SHP77 (cell line): Measurements from ENCODE around the gene SORCS3.

Experiments
- DNase-seq, 2 experiments: peaks; one replicate each; lab custom pipeline; 2025; lab: John Stamatoyannopoulos, UW

Gene SORCS3

DNA sequence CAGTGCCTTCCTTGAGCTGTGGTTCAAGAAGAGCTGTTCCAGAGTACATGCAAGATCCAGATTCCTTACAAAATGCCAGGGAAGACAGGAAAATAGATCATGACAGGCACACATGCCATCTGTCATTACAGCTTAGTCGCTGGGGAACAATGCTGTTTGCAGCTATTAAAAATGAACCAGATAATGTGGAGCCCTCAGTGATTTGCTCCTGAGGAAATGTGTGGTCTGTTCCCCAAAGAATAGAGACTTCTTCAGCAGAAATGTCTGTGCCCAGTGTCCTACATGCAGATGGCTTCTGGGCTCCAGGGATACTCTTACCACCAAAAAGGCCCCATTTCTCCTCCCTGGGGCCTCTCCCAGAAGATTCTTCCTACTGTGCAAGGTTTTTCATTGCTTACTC, 627.9 kb downstream of the SORCS3 start:
- DNase-seq: no peak

DNA sequence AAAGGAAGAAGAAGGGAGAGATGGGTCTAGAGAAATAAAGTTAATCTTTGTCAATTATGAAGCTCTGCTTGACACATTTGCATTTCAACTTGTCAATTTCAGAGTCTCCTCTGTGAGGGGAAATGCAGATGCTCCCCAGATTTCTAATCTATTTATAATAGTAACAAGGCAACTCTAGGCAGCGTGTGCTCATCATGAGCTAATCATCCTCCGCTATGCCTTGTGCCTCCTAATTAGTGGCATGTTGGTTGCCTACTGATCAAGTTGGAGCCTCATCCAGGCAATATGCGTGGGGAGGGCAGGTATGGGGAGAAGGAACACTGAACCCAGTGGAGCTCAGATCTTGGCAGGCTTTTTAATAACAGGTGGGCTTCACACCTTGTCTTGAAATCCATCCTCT, 628.6 kb downstream of the SORCS3 start:
- no peak for DNase-seq

DNA sequence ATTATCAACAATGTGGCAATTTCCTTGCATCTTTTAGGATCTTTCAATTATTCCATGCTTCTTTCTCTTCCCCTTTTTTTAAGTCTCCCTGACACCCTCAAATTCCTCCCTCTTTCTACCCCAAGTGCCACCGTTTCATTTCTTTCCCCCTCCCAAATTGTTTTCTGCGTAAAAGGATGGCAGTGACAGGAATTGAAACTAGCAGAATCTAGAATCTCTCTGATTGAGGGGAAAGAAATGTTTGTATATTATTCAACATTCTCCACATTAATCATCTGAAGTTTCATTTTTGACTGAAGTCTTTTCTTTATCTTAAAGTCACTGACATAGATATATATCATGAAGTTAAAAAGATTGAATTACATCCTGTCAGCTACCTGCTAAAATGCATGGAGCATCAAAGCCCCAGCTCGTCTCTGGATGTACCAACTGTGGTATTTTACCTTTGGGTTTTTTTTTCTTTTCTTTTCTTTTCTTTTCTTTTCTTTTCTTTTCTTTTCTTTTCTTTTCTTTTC, 633.5 kb downstream of the SORCS3 start:
- no peak for DNase-seq

DNA sequence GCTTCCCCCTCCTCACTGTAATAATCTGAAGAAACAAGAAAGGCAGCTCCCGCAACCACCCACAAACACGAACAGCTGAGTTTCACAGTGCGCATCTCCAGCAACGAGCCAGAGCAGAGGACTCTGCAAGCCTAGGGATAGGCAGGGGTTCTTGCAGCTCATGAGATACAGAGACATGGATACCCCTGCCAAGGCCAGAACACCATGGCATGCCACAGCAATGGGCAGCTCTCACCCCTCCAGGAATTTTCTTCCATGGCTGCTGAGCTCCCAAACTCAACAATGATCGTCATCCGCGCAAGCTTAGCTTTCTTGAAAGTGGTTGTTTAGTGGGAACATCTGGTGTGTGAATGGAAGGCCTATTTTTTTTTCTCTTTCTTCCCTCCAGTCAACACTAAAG, 637.3 kb downstream of the SORCS3 start:
- no peak for DNase-seq

DNA sequence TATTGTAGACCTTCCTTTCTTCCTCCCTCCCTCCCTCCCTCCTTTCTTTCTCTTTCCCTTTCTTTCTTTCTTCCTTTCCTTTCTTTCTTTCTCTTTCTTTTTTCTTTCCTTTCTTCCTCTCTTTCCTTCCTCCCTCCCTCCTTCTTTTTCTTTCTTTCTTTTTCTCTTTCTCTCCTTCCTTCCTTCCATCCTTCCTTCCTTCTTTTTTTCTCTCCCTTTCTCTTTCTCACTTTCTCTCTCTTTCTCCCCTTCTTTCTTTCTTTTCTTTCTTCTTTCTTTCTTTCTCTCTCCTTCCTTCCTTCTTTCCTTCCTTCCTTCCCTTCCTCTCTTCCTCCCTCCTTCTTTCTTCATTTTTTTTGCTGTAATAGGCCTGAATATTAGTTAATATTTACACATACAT, 638.0 kb downstream of the SORCS3 start:
- no peak for DNase-seq

DNA sequence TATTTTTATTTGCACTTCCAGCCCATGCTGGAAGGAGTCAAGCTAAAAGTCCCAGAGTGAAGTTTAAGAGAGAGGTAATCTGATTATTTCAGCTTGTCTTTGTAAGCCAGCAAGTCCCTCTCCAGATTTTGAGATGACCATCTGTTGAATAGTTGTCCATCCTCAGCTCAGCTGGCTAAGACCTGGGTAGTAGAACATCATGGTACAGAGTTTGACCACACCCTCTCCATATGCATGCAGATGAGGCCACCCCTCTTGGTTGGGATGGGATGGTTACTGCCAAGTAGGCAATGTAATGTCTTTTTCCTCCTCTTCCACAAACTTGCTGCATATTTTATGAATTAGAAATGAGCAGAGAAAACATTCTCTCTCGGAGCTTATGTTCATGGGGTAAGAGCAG, 639.8 kb downstream of the SORCS3 start:
- no peak for DNase-seq

DNA sequence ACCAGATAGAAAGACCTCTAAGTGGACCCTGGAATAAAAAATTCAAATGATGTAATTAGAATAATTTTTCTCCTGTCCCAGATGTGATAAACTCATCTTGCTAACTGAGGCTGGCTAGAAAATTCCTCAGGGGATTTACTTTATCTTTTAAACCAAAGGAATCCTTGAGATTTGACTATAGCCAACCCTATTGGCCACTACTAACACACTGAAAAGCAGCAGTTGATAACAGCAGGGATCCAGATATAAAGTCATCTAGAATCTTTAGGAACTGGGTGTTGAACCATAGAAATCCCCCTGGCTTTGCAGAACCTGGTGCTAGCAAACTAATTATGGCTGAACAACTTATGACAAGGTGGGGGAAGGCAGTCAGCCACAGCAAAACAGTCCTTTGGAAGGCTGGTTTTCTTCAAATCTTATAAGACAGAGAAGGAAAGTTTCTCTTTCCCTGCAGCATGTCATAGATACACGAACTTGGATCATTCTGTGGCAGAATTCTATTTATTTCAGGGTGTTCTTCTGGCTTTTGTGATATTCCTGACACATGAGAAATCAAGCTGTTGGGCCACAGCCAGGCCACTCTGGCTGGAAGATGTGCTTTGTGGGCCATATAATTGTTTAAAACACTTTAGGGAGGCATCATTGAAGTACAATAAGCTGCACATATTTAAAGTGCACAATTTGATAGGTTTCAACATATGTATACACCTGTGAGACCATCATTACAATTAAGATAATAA, 643.6 kb downstream of the SORCS3 start:
- DNase-seq: no peak

DNA sequence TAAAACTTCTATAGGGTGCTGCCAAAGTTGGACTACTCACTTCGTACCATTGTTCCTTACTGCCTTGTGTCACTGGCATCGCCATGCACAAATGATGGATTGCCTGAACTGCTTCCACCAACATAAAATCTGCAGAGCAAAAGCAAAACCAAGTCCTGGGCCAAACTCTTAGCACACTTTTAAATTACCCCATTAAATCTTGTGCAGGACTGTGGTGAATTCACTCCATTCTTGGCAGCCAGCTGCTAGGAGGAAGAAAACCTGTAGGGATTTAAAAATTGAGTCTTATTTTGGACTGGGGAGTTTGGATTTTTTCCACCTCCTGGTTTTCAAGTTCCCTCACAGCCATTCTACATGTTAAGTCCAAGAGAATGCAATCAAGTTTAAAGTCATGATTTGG, 646.9 kb downstream of the SORCS3 start:
- no peak for DNase-seq

DNA sequence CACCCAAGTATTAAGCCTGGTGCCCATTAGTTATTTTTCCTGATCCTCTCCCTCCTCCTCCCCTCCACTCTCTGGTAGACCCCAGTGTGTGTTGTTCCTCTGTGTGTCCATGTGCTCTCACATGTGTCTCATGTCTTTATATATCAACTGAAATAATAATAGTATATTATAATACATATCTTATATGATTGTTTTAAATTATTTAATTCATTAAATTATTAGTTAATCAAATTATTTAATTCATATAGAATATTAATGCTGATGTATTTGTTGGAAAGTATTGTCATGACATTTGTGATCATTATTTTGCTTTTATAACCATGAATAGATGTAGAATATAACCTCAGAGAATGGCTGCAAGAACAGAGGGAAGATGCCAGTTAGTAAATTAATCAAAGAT, 647.5 kb downstream of the SORCS3 start:
- no peak for DNase-seq

DNA sequence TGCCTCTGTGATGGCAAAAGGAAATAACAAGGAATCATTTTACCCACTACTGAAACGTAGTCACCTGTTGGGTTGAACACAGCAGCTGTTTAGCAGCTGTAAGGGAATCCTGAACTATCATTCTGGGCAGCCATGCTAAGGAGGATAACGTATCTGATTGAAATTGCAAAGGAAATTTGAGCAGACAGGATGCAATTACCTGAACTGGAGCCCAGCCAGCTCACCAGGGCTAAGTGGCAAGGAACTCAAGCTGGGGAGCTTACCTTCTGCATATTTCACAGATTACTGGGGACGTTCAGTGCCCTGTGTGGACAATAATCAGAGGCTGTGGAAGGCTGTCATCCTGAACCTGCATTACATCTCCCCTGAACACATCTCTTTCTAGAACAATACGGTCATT, 650.5 kb downstream of the SORCS3 start:
- peak in 1 of 2 experiments; percentile 2 for DNase-seq

DNA sequence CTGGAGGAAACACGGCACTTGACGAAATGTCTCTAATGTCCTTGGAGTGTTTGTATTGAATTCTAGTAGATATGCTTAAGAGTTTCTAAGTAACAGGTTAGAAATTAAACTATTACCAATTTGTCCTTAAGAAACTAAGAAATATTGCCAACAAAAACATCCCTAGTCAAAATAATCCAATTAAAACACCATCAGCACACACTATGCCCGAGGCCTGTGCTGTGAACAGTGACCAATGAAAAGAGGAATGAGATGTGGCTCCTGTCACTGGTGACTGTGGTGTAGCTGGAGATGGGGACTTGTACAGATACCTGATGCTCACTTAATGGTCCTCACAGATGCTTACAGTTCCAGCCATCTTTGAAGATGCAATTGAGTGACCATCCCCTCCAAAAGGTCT, 651.1 kb downstream of the SORCS3 start:
- DNase-seq: no peak
